CD4-positive, alpha-beta T cell (primary cell): ENCODE results near the gene FAM163B. TPM values are rescaled to one million over a fixed set of nuclear protein-coding genes. Genes with fewer than 3 reads are reported as not detected.

Source experiments
- ATAC-seq: fragments of 200-7000 bp; cut with Tn5 transposase; one replicate; pipeline ENCODE4 v1.10.0; 2022; ENCODE audit warnings: mild to moderate bottlenecking; ENCODE audit not compliant: poor library complexity
- CTCF ChIA-PET: fragments of 350-600 bp; sonication (Branson Sonifier 250); formaldehyde crosslinking; loops from one replicate; lab custom pipeline; 2021; ENCODE audit warnings: antibody characterized with exemption, inconsistent platforms; lab: Charles Lee
- POLR2A ChIA-PET: fragments of 350-600 bp; sonication (Branson Sonifier 250); formaldehyde crosslinking; loops from one replicate; lab custom pipeline; 2021; ENCODE audit warnings: antibody characterized with exemption, inconsistent platforms; lab: Charles Lee
- DNase-seq, 14 experiments: peaks; one replicate each; pipeline ENCODE4 v3.0.0-alpha.2; 2013 to 2020; ENCODE audit warnings: mixed read lengths in 2 of 14
- H3K27ac ChIP-seq, 2 donors: one replicate each; pipeline versions ENCODE4 v1.5.1 to v1.7.0; 2013; ENCODE audit warnings: low read length in 2 of 2, low read depth in 1 of 2, mild to moderate bottlenecking in 1 of 2
- H3K27me3 ChIP-seq, 2 experiments: 1 replicate in 1 of 2; 2 replicates in 1 of 2; pipeline versions ENCODE4 v1.6.1 to v1.7.0; 2013; ENCODE audit warnings: low read length in 2 of 2, control low read depth in 1 of 2, mild to moderate bottlenecking in 1 of 2, moderate library complexity in 1 of 2; ENCODE audit not compliant: insufficient read depth in 2 of 2, control insufficient read depth in 1 of 2
- H3K36me3 ChIP-seq: one replicate; pipeline ENCODE4 v1.6.1; 2013; ENCODE audit warnings: low read length, control low read depth; ENCODE audit not compliant: insufficient read depth
- H3K4me1 ChIP-seq: one replicate; pipeline ENCODE4 v1.6.1; 2013; ENCODE audit warnings: low read length, control low read depth; ENCODE audit not compliant: insufficient read depth
- H3K4me3 ChIP-seq: one replicate; pipeline ENCODE4 v1.5.1; 2013; ENCODE audit warnings: mild to moderate bottlenecking, low read length, moderate library complexity
- H3K9me3 ChIP-seq, 2 experiments: 1 replicate in 1 of 2; 2 replicates in 1 of 2; pipeline versions ENCODE4 v1.6.1 to v1.7.0; 2013; ENCODE audit warnings: low read length in 2 of 2, mild to moderate bottlenecking in 2 of 2, control low read depth in 1 of 2, moderate library complexity in 1 of 2; ENCODE audit not compliant: control insufficient read depth in 1 of 2, insufficient read depth in 1 of 2
- H3K27ac Mint-ChIP-seq: one replicate; pipeline ENCODE4 v1.8.0; 2020; ENCODE audit warnings: mixed read lengths
- H3K27me3 Mint-ChIP-seq: one replicate; pipeline ENCODE4 v1.8.0; 2021; ENCODE audit warnings: mixed read lengths
- H3K36me3 Mint-ChIP-seq: one replicate; pipeline ENCODE4 v1.8.0; 2021; ENCODE audit warnings: low read depth, mixed read lengths
- H3K4me1 Mint-ChIP-seq: one replicate; pipeline ENCODE4 v1.8.0; 2021; ENCODE audit warnings: low read depth, mixed read lengths
- H3K4me3 Mint-ChIP-seq: one replicate; pipeline ENCODE4 v1.8.0; 2020; ENCODE audit warnings: mild to moderate bottlenecking, mixed read lengths
- H3K9me3 Mint-ChIP-seq: one replicate; pipeline ENCODE4 v1.8.0; 2020; ENCODE audit warnings: mixed read lengths
- CTCF ChIP-seq: fragments of 200-600 bp; IDR thresholded peaks from one replicate; pipeline ENCODE4 v1.8.0; 2022; ENCODE audit warnings: antibody characterized with exemption, mild to moderate bottlenecking
- intact Hi-C, 2 experiments: fragments of 100-400 bp; cut with DNase I in 1 of 2; cut with micrococcal nuclease in 1 of 2; formaldehyde crosslinking; loops; one replicate each; pipeline versions ENCODE4 v1.15.1 to v1.9.0; 2023 to 2025; cut with DNase I, micrococcal nuclease
- total RNA-seq, 174 experiments: library from RNA in 2 of 174; stranded (reverse) in 2 of 174; gene quantifications; one replicate each; pipeline ENCODE4 v1.2.3 and lab custom pipeline; 2021 to 2026

FAM163B gene
- total RNA-seq, 2 experiments from 2014 or later, result not detected

- Mint-ChIP-seq H3K9me3 (no peaks in the 10 kb centered on the region), H3K4me1 (no peaks in the 10 kb centered on the region), H3K4me3 (no peak overlapping the region), H3K27ac (no peak overlapping the region), H3K27me3 (no peaks in the 10 kb centered on the region), H3K36me3 (no peaks in the 10 kb centered on the region)
- Histone ChIP-seq H3K36me3 (no peaks in the 10 kb centered on the region), H3K27ac (no peak overlapping the region), H3K4me1 (no peaks in the 10 kb centered on the region), H3K9me3 (no peaks in the 10 kb centered on the region), H3K4me3 (no peak overlapping the region), H3K27me3 (no peaks in the 10 kb centered on the region)
- intact Hi-C loops, result no loop called here
- DNase-seq, result no peak
- POLR2A ChIA-PET, result no interaction called here
- no peak for TF ChIP-seq CTCF
- no peak for ATAC-seq
- CTCF ChIA-PET, result no interaction called here
These were observed 29.5 kb upstream of the FAM163B start for GRCh38 chr9:133638711-133639110.

GRCh38 chr9:133638076-133638475 is 28.9 kb upstream of the FAM163B start:
- DNase-seq (no peak), ATAC-seq (no peak)
- Mint-ChIP-seq H3K27me3 (no peaks in the 10 kb centered on the region), H3K4me3 (no peak overlapping the region), H3K36me3 (no peaks in the 10 kb centered on the region), H3K4me1 (no peaks in the 10 kb centered on the region), H3K27ac (no peak overlapping the region), H3K9me3 (no peaks in the 10 kb centered on the region)
- POLR2A ChIA-PET, result no interaction called here
- Histone ChIP-seq H3K27ac (no peak overlapping the region), H3K36me3 (no peaks in the 10 kb centered on the region), H3K27me3 (no peaks in the 10 kb centered on the region), H3K4me1 (no peaks in the 10 kb centered on the region), H3K4me3 (no peak overlapping the region), H3K9me3 (no peaks in the 10 kb centered on the region)
- intact Hi-C loops, result no loop called here
- no peak for TF ChIP-seq CTCF
- CTCF ChIA-PET, result no interaction called here

GRCh38 chr9:133637451-133638055 is 28.4 kb upstream of the FAM163B start:
- intact Hi-C loops, result no loop called here
- Mint-ChIP-seq H3K4me3 (no peak overlapping the region), H3K27me3 (no peaks in the 10 kb centered on the region), H3K4me1 (no peaks in the 10 kb centered on the region), H3K9me3 (no peaks in the 10 kb centered on the region), H3K27ac (no peak overlapping the region), H3K36me3 (no peaks in the 10 kb centered on the region)
- Histone ChIP-seq H3K36me3 (no peaks in the 10 kb centered on the region), H3K27ac (no peak overlapping the region), H3K4me3 (no peak overlapping the region), H3K27me3 (no peaks in the 10 kb centered on the region), H3K9me3 (no peaks in the 10 kb centered on the region), H3K4me1 (no peaks in the 10 kb centered on the region)
- DNase-seq (no peak), ATAC-seq (no peak)
- TF ChIP-seq CTCF, result no peak
- ChIA-PET CTCF (no interaction called here), POLR2A (no interaction called here)
